GM12878 (cell line): ENCODE measurements around the gene GRIN2C. TPM values are rescaled to one million over a fixed set of nuclear protein-coding genes. Genes with fewer than 3 reads are reported as not detected.

Experiments
- ATAC-seq: fragments of 200-7000 bp; cut with Tn5 transposase; 3 replicates; pipeline ENCODE4 v1.9.1; 2020; ENCODE audit warnings: mild to moderate bottlenecking, moderate library complexity
- BruUV-seq: library from RNA; stranded (reverse); fragments of 400-500 nt; replicated peaks from 2 replicates; lab custom pipeline; 2021; lab: Mats Ljungman, UMichigan
- CTCF ChIA-PET: fragments of 300-600 bp; sonication (Branson Sonifier 250); formaldehyde crosslinking; extraction: SDS; loops from one replicate; lab custom pipeline; 2021; ENCODE audit warnings: inconsistent platforms; lab: Yijun Ruan, JAX
- POLR2A ChIA-PET: fragments of 350-600 bp; formaldehyde crosslinking; extraction: SDS; loops from one replicate; lab custom pipeline; 2021; ENCODE audit warnings: inconsistent platforms; lab: Charles Lee
- RAD21 ChIA-PET: fragments of 300-600 bp; sonication (Branson Sonifier 250); formaldehyde crosslinking; loops from one replicate; lab custom pipeline; 2023; ENCODE audit warnings: antibody characterized with exemption; ENCODE audit not compliant: unreplicated experiment; lab: Charles Lee
- SMC1A ChIA-PET: fragments of 300-600 bp; sonication (Branson Sonifier 250); formaldehyde crosslinking; loops from one replicate; lab custom pipeline; 2023; ENCODE audit not compliant: unreplicated experiment, uncharacterized antibody; lab: Charles Lee
- DNase-seq: peaks from one replicate; pipeline ENCODE4 v3.0.0-alpha.2; 2011; ENCODE audit warnings: low read depth, low spot score
- FAIRE-seq: peaks from 3 replicates; lab custom pipeline; 2011; peaks lifted over from hg19 to GRCh38; lab: Jason Lieb, UNC
- H2AFZ ChIP-seq: 2 replicates; pipeline ENCODE4 v1.6.0; 2011; ENCODE audit warnings: low read depth, low read length, control low read depth; ENCODE audit not compliant: control insufficient read depth
- H3K27ac ChIP-seq: 2 replicates; pipeline ENCODE4 v1.5.1; 2011; ENCODE audit warnings: control low read depth; ENCODE audit not compliant: control insufficient read depth, insufficient read depth
- H3K27me3 ChIP-seq, 2 experiments: replicated peaks in 1 of 2; 2 replicates each; pipeline versions ENCODE4 v1.6.0 to v1.6.1; 2011; ENCODE audit warnings: low read length in 1 of 2; ENCODE audit not compliant: control insufficient read depth in 2 of 2, insufficient read depth in 2 of 2
- H3K36me3 ChIP-seq, 2 experiments: 2 replicates each; pipeline ENCODE4 v1.5.1; 2011; ENCODE audit warnings: low read length in 1 of 2; ENCODE audit not compliant: control insufficient read depth in 2 of 2, insufficient read depth in 2 of 2
- H3K4me1 ChIP-seq: 2 replicates; pipeline ENCODE4 v1.6.1; 2011; ENCODE audit warnings: mild to moderate bottlenecking, low read length, moderate library complexity, mixed read lengths; ENCODE audit not compliant: control insufficient read depth, insufficient read depth
- H3K4me2 ChIP-seq: 2 replicates; pipeline ENCODE4 v1.6.0; 2011; ENCODE audit warnings: control low read depth; ENCODE audit not compliant: control insufficient read depth, insufficient read depth
- H3K4me3 ChIP-seq: fragments of 200-600 bp; sonication (generic); 2 replicates; pipeline ENCODE4 v1.5.1; 2016
- H3K79me2 ChIP-seq: 2 replicates; pipeline ENCODE4 v1.6.0; 2011; ENCODE audit warnings: low read length; ENCODE audit not compliant: control insufficient read depth, insufficient read depth
- H3K9ac ChIP-seq: 2 replicates; pipeline ENCODE4 v1.8.0; 2011; ENCODE audit warnings: low read length, control low read depth, mixed read lengths; ENCODE audit not compliant: control insufficient read depth, insufficient read depth
- H3K9me3 ChIP-seq: replicated peaks from 3 replicates; pipeline ENCODE4 v1.5.1; 2011; ENCODE audit warnings: mild to moderate bottlenecking, low read length; ENCODE audit not compliant: control insufficient read depth, insufficient read depth
- H4K20me1 ChIP-seq: 2 replicates; pipeline ENCODE4 v1.6.0; 2011; ENCODE audit not compliant: control insufficient read depth, insufficient read depth
- FOXK2 ChIP-seq: fragments of 450-650 bp; IDR thresholded peaks from 2 replicates; pipeline ENCODE4 v1.6.1; 2017; ENCODE audit warnings: mild to moderate bottlenecking, moderate library complexity
- SMARCA5 ChIP-seq: fragments of 450-650 bp; IDR thresholded peaks from 2 replicates; pipeline ENCODE4 v1.6.1; 2017; ENCODE audit warnings: mild to moderate bottlenecking
- SPI1 ChIP-seq: IDR thresholded peaks from 2 replicates; pipeline ENCODE4 v1.6.1; 2011; ENCODE audit warnings: low read depth, mild to moderate bottlenecking, low read length, moderate library complexity, borderline replicate concordance; ENCODE audit not compliant: insufficient read depth
- WGBS: methylation state at CpG from one replicate; pipeline ENCODE4 v1.1.6; 2016; ENCODE audit warnings: low lambda C conversion rate; ENCODE audit not compliant: insufficient replicate concordance, insufficient coverage; ENCODE audit errors: missing lambda C conversion rate; 5-methylcytosine and 5-hydroxymethylcytosine counted together
- in situ Hi-C: fragments of 300-500 bp; cut with MboI; formaldehyde crosslinking; loops from 9 replicates; pipeline ENCODE4 v1.14.3; 2018; ENCODE audit warnings: mixed read lengths
- intact Hi-C: fragments of 100-400 bp; cut with micrococcal nuclease; formaldehyde crosslinking; loops from one replicate; pipeline ENCODE4 v1.14.2; 2022; ENCODE audit not compliant: unreplicated experiment
- polyA plus RNA-seq, 11 experiments: library from polyadenylated mRNA; depleted of rRNA in 4 of 11; unstranded in 6 of 11; stranded (reverse) in 5 of 11; fragments of >200 nt; fragmentation: Nextera tagmentation in 4 of 11; fragmentation: Illumina TruSeq in 1 of 11; extraction: Ambion mirVana in 4 of 11; extraction: Trizol in 1 of 11; gene quantifications; 1 replicate in 1 of 11; 2 replicates in 10 of 11; pipeline versions ENCODE4 v1.2.1 to v1.2.3, GENCODE V29; 2011 to 2016; ENCODE audit warnings: inconsistent platforms in 2 of 11, missing spikeins in 2 of 11, low read depth in 1 of 11
- total RNA-seq, 4 experiments: library from RNA; depleted of rRNA in 3 of 4; stranded (reverse); fragments of >200 nt in 3 of 4; fragmentation: Illumina TruSeq in 1 of 4; extraction: Trizol in 1 of 4; gene quantifications; 2 replicates each; pipeline versions ENCODE4 v1.2.1 to v1.2.3, GENCODE V29; 2013 to 2021
- TF ChIP-seq, protein P1 (sequence below), 3 experiments: IDR thresholded peaks in 2 of 3; conservative IDR thresholded peaks in 1 of 3; 2 replicates each; pipeline ENCODE4 v1.5.1; 2011; ENCODE audit warnings: low read depth in 3 of 3, low read length in 3 of 3, mild to moderate bottlenecking in 3 of 3, control low read depth in 2 of 3, moderate library complexity in 2 of 3, inconsistent platforms in 1 of 3, mixed read lengths in 1 of 3; ENCODE audit not compliant: control insufficient read depth in 2 of 3, insufficient read depth in 1 of 3; ENCODE audit errors: extremely low read depth in 1 of 3

The GRIN2C gene
- total and polyA plus RNA-seq, 10 of the 15 experiments (the other 5 are each of a cell fraction or from before 2014, with no cell fraction given), result 0.01 to 0.20 (median 0.11) TPM; not detected in 2

DNA sequence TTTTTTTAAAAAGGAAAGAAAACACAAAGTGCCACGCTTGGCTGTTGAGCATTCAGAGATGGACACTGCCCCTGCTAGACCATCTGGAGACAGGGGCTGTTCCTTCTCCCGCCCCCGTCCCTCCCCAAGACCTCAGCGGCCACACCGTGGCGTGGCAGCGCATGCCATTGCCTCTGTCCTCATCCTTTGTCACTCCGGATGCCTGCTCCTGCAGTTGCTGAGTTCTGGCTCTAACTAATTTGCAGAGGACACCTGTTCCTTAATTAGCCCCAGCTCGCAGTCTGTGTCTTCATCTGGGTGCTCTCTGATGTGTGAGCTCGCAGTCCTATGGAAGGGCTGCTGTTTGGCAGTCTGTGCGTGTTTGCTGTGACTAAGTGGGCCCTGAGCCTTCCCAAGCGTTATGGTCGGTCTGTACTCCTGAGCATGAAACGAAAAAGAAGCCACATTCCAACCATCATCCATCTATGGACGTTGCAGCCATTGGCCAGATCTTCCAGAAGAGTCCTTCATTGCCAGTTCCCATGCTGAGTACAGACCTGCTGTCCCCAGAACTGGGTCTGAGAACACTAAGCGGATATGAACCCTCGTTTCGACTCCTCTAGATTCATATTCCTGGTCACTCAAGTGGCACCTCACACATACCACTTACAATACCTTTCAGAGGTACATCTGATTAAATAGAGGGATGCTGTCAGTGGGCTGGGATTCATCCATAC, 42.6 kb downstream of the GRIN2C start (continued):
- TF ChIP-seq SPI1 (no peak), FOXK2 (no peak)

DNA sequence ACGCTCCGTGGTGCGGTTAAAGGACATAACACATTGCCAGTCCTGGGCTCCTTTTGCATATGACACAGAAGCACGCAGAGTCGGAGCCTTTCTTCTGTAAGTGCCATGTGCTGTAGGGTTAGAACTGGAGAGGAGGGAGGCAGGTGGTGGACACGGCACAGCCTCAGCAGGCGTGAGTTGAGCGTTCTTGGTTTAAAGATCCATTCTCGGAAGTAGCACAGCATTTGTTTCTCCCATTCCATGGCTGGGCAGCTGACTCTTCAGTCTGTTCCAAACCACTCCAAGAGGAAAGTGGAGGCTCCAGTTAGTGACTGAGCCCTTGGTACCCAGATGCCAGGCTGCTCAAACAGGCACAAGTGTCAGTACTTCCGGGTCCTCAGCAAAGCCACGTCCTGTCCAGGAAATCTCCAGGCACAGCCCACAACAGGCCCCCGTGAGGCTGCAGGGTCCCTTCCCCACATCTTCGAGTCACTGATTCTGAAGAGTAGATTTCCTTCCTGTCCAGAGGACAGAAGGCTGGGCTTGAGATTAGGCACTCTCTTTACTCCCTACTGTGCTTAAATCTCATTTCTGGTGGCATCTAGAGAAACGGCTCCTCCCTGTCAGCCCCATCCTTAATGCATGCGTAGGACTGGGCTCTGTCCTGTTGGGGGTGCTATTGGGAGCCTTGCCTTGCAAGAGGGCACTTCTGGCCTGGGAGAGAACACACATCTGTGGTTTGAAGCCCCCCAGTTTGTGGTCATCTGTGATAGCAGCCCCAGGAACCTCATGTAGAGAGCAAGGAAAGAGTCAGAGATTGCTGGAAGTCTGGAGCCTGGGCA, 43.9 kb downstream of the GRIN2C start:
- Histone ChIP-seq H3K4me1 (no peaks in the 10 kb centered on the region), H2AFZ (no peak overlapping the region), H3K79me2 (no peaks in the 10 kb centered on the region), H3K27ac (no peak overlapping the region), H3K9ac (no peak overlapping the region), H3K9me3 (no peaks in the 10 kb centered on the region), H3K36me3 (peaks cover 0 to 1% of the 10 kb centered on the region in 2 experiments; a peak in 2 of 4 replicates), H4K20me1 (no peaks in the 10 kb centered on the region), H3K27me3 (no peaks in the 10 kb centered on the region), H3K4me2 (no peak overlapping the region), H3K4me3 (no peak overlapping the region)
- intact Hi-C loops, result no loop called here
- CTCF ChIA-PET, result interaction anchor here (0.6 kb wide), 2 partner anchors 171 to 285 kb away, joined by 3 to 4 read pairs; no protein-coding TSS in a partner anchor
- BruUV-seq, result no TSS peak
- ATAC-seq, result peak; percentile 28; the same call in 1 of the 3 replicates
- FAIRE-seq, result no peak
- WGBS, result 70% methylated on average over 15 of the region's 15 CpGs
- POLR2A ChIA-PET, result no interaction called here
- in situ Hi-C loops, result no loop called here
- no peak for DNase-seq
- no peak for TF ChIP-seq SMARCA5
- TF ChIP-seq, protein P1, sequence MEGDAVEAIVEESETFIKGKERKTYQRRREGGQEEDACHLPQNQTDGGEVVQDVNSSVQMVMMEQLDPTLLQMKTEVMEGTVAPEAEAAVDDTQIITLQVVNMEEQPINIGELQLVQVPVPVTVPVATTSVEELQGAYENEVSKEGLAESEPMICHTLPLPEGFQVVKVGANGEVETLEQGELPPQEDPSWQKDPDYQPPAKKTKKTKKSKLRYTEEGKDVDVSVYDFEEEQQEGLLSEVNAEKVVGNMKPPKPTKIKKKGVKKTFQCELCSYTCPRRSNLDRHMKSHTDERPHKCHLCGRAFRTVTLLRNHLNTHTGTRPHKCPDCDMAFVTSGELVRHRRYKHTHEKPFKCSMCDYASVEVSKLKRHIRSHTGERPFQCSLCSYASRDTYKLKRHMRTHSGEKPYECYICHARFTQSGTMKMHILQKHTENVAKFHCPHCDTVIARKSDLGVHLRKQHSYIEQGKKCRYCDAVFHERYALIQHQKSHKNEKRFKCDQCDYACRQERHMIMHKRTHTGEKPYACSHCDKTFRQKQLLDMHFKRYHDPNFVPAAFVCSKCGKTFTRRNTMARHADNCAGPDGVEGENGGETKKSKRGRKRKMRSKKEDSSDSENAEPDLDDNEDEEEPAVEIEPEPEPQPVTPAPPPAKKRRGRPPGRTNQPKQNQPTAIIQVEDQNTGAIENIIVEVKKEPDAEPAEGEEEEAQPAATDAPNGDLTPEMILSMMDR (IDR thresholded peaks at IDR 0.05 in 2 of 3, conservative IDR thresholded peaks at IDR 0.05 in 1 of 3; ENCODE audit: control insufficient read depth in 2 of 3, extremely low read depth in 1 of 3, insufficient read depth in 1 of 3, low read depth in 3 of 3, low read length in 3 of 3), result 0 out of 6 replicates have a peak, but pooled peaks of 2 of the 3 experiments have one; percentile 5 to 10
- RAD21 ChIA-PET, result no interaction called here
- SMC1A ChIA-PET, result no interaction called here
